Left cardiac atrium (tissue), 4 donors: ENCODE measurements around the gene EFCAB10. TPM values are rescaled to one million over a fixed set of nuclear protein-coding genes. Genes with fewer than 3 reads are reported as not detected.

Source experiments
- ATAC-seq, 2 donors: fragments of 200-7000 bp; cut with Tn5 transposase; one replicate each; pipeline ENCODE4 v1.9.1; 2020; ENCODE audit warnings: mild to moderate bottlenecking in 2 of 2, moderate library complexity in 2 of 2
- DNase-seq: peaks from one replicate; pipeline ENCODE4 v3.0.0-alpha.2; 2020
- intact Hi-C, 2 donors: fragments of 100-400 bp; cut with DNase I; formaldehyde crosslinking; loops; one replicate each; pipeline versions ENCODE4 v1.14.1 to v1.15.1; 2022 to 2023
- long read RNA-seq: library from polyadenylated mRNA; unstranded; transcript quantifications from one replicate; pipeline ENCODE4 v2.0.0, GENCODE V29; 2021
- total RNA-seq, 2 donors: library from RNA; stranded (reverse); fragmentation: NEBNext Ultra II Directional; extraction: Animal tissue kit (Norgen Biotek cat#: 25700); gene quantifications; one replicate each; pipeline ENCODE4 v1.2.1, GENCODE V29; 2021
- donor health status: DM: no; HTN: yes; CAD: no.
- donor health status: DM: no; HTN: yes; CAD: no; lungs with severe emphysema.
- donor health status: DM: yes; HTN: yes; CAD: no.
- donor health status: Dilated cardiomyopathy.

EFCAB10 gene, protein sequence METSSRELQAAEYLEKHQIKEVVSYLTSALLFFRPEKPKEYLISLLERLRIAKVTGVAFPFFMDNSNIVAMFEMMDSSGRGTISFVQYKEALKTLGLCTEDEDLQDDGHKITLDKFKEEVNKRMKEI
- not detected for total RNA-seq
- long read RNA-seq = 0 reads

- intact Hi-C loops = no loop called here
- peak; percentile 59 for DNase-seq
- ATAC-seq = peak; percentile 46 to 53
Measured at GRCh38 chr7:105581066-105581811, at the start of gene EFCAB10. Gene EFCAB10 (minus strand): TSS chr7:105581493. CDS start chr7:105581463, 30 bp downstream.

DNA sequence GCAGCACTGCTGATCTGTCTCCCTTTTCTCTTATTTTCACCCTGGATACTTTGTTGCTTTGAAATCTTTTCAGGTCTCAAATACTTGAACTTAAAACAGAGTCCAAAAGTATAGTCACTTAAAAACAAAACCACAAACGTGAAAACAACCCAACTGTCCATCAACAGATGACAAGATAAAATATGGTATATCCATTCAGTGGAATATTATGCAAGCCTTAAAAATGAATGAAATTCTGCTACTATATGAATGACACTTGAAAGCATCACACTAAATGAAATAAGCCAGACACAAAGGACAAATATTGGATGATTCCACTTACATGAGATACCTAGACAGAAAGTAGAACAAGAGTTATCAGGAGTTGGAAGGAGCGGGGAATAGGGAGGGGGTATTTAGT lies 44.7 kb upstream of the EFCAB10 start:
- intact Hi-C loops = no loop called here
- DNase-seq (no peak), ATAC-seq (no peak)

DNA sequence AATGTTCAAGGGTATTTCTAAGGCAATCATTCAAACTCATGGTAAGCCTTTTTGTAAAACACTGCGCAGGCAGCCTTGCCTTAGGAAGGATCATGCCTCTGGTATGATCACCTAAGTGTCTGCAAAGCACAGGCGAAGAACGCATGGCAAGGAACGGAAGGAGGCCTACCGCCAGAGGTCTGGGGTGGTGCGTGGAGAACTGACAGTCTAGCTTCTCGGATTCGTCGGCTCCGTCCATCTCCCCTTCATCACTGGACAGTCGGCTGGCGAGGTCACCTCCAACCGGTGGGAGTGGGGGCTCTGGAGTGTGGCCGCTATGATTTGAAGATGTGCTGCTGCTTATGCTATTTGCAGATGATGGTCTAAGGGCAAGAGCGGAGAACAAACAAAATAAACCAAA lies 42.6 kb upstream of the EFCAB10 start:
- intact Hi-C loops = no loop called here
- no peak for ATAC-seq
- DNase-seq = no peak

- intact Hi-C loops = no loop called here
- DNase-seq (no peak), ATAC-seq (no peak)
Measured at GRCh38 chr7:105623378-105623777, 42.1 kb upstream of the EFCAB10 start.

DNA sequence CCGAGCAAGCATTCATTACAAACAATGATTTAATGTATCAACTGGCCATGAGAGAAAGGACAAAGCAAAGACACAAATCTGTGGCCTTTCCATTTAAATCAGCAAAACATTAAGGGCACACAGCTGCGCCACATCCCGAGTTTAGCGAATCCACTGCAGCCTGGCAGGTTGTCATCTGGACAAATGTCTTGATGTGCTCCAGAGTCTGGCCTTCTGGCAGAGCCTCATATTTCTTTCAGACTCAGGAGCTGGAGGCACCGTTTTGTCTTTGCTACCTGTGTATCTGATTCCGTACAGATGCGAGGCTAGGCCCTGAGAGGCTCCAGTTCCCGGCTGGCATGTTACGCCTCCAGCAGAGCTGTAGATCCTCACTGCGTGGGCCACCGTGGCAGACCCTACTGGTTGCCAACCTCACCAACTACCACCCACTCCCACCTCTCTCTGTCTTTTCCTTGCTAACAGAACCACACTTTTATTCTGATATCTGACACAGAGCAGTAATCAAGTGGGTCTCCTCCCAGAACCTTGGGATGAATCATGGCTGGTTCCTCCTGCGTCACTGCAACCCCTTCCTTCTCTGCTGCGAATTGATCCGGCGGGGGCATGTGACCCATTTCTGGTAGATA lies 40.9 kb upstream of the EFCAB10 start:
- DNase-seq = no peak
- ATAC-seq = no peak
- intact Hi-C loops = no loop called here

GRCh38 chr7:105621617-105622016 lies 40.3 kb upstream of the EFCAB10 start:
- ATAC-seq (peak; percentile 59 to 85), DNase-seq (peak; percentile 40)
- intact Hi-C loops = no loop called here

- intact Hi-C loops = no loop called here
- ATAC-seq (no peak), DNase-seq (no peak)
Measured at GRCh38 chr7:105621176-105621575, 39.9 kb upstream of the EFCAB10 start.

DNA sequence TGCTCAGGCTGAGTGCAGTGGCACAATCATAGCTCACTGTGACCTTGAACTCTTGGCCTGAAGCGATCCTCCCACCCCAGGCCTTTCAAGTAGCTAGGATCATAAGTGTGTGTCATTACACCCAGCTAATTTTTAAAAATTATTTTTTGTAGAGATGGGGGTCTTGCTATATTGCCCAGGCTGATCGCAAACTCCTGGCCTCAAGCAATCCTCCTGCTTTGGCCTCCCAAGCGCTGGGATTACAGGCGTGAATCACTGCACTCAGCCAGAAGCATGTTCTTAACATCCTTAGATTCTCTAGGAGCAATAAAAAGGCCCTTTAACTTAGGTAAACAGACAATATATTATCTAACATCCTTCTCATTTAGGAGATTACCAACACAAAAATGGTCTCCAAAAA lies 38.3 kb upstream of the EFCAB10 start:
- ATAC-seq (no peak), DNase-seq (no peak)
- intact Hi-C loops = no loop called here

GRCh38 chr7:105618016-105618296 lies 36.7 kb upstream of the EFCAB10 start:
- no peak for ATAC-seq
- intact Hi-C loops = no loop called here
- no peak for DNase-seq

- no peak for ATAC-seq
- no peak for DNase-seq
Measured at GRCh38 chr7:105617280-105618015, 36.2 kb upstream of the EFCAB10 start.

DNA sequence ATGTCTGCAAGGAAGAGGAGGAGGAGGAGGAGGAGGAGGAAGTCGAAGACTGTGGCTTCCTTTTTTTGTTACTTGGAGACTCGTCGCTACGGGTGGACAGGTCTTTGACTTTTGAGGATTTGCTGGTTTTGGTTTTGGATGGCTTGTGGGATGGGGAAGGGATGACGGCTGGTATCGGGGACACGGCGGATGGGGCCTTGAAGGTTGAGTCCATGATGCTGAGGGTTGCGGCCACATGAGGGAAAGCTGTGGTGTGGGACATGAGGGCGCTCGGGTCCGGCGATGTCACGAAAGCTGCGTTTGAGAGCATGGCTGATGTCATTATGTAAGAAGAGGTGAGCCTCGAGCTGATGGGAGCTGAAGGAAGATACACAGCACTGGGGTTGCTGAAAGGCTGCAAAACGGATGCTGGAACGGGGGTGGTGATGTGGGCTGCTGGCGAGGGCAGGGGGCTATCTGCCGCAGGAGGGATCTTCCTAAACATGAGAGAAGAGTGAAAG lies 33.1 kb upstream of the EFCAB10 start:
- no peak for DNase-seq
- ATAC-seq = no peak
- intact Hi-C loops = no loop called here

More at GRCh38 chr7:105617280-105618015, 36.2 kb upstream of the EFCAB10 start:
- intact Hi-C loops = no loop called here

DNA sequence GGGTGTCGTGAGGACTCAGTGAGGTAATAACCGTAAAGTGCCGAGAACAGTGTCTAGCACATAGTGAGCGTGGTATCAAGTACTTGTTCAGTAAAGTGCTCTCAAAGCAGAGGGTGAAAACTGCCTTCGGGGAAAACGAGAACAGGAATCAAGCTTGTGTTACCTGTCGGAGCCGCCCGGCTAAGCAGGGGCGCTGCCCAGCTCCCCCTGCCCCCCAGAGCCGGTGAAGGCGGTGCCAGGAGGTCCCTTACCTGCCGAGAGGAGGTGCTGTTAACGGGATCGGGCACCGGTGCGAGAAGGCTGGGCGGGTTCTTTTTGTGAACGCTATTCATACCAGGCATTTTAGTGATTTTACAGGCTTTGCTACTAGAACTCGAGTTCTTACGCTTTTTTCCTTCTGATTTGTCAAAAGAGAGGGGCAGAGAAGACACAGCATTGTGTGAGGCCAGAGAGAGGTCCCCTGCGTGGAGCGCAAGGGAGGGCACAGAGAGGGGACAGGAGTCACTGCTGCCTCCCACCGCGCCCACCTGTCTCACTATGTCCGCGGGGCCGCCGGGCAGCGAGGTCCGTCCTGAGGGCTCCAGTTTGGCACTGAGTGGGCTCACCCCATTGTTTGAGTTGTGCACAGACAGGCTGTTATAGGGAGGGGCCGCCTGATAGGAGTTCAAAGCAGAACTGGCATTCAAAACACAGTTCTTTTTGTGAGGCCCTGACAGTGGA lies 32.5 kb upstream of the EFCAB10 start:
- ATAC-seq (no peak), DNase-seq (no peak)
- intact Hi-C loops = no loop called here

- intact Hi-C loops = no loop called here
- ATAC-seq (no peak), DNase-seq (no peak)
Measured at GRCh38 chr7:105612806-105613205, 31.5 kb upstream of the EFCAB10 start.

DNA sequence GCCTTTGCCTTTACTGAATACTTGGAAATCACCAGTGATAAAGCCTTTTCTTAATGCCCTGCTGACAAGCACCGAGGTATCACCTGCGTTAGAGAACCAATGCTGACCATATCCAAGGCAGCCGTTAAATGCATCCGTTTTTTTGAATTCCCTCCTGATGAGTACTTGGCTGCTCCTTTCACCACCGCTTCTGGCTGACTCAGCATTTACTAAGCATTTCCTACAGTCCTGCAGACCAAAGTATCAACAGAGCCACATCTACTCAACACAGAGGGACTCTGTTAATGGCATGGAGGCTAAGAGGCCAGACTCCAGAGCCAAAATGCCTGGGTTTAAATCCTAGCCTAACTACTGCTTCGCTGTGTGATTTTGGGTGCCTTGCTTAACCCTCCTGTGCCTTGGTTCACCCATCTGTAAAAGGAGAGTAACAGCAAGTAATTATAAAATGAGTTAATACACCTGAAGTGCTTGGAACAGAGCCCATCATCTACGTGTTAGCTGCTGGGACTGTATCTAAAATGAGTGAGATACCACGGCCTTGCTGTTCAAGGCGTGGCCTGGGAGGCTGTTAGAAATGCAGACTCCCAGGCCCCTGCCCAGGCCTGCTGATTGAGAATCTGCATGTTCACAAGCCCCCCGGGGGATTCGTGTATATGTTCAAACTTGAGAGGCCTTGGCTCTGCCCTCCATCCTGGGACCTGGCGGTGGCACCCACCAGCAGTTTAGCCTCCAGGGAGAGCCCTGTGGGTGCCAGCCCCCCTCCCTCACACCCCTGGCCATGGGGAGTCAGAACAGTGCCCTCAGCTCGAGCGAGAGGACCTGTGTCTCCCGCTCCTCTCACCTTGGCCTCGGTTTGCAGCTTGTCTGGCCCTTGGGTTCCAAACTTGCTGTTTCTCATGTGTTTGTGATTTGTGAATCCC lies 30.8 kb upstream of the EFCAB10 start:
- no peak for DNase-seq
- intact Hi-C loops = no loop called here
- no peak for ATAC-seq

- no peak for ATAC-seq
- intact Hi-C loops = no loop called here
- no peak for DNase-seq
Measured at GRCh38 chr7:105610165-105610930, 29.1 kb upstream of the EFCAB10 start.

DNA sequence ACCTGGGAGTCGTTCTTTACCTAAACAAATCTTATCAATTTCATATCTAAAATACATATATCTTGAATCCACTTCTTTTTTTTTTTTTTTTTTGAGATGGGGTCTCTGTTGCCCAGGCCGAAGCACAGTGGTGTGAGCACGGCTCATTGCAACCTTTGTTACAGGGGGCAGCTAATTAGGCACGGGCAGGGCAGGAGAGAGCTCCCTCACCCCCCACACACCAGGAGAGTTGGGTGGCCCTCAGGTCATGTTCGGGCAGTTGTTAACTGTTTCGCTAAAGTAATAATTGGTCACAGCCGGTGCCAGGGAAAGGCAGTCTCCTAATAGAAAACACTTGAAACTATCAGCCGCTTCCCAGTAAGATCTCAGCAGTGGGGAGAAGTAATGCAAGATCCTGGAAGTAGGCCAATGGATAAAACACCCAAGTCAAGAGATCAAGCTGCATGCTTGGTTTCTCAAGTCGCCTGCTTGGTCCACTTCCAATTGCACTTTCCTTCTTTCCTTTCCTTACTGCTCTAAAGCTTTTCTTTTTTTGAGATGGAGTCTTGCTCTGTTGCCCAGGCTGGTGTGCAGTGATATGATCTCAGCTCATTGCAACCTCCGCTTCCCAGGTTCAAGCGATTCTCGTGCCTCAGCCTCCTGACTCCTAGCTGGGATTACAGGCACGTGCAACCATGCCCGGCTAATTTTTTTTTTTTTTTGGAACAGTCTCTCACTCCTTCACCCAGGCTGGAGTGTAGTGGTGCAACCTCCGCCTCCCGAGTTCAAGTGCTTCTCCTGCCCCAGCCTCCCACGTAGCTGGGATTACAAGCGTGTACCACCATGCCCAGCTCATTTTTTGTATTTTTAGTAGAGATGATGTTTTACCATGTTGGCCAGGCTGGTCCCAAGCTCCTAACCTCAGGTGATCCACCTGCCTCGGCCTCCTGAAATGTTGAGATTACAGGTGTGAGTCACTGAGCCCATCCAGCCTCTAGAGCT lies 21.3 kb upstream of the EFCAB10 start:
- ATAC-seq (no peak), DNase-seq (no peak)
- intact Hi-C loops = no loop called here
